Body of pancreas (tissue), 4 donors: ENCODE results near the gene SIGLEC1. TPM values are rescaled to one million over a fixed set of nuclear protein-coding genes. Genes with fewer than 3 reads are reported as not detected.

Source experiments
- ATAC-seq: fragments of 150-250 bp; one replicate; pipeline ENCODE4 v1.9.1; 2016
- DNase-seq, 4 donors: peaks; one replicate each; pipeline ENCODE4 v3.0.0-alpha.2; 2019
- H3K27ac ChIP-seq, 4 donors: fragments of 200-600 bp; sonication (generic); 1 replicate in 3 of 4; 2 replicates in 1 of 4; pipeline versions ENCODE4 v1.5.1 to v1.6.1; 2016 to 2019; ENCODE audit warnings: mild to moderate bottlenecking in 1 of 4, mixed read lengths in 1 of 4, moderate library complexity in 1 of 4
- H3K27me3 ChIP-seq, 2 donors: fragments of 200-600 bp; sonication (generic); one replicate each; pipeline ENCODE4 v1.6.0; 2016; ENCODE audit warnings: mild to moderate bottlenecking in 1 of 2
- H3K36me3 ChIP-seq, 2 donors: fragments of 200-600 bp; sonication (generic); replicated peaks in 1 of 2; 2 replicates each; pipeline ENCODE4 v1.5.1; 2016; ENCODE audit warnings: low read depth in 2 of 2; ENCODE audit not compliant: insufficient read depth in 1 of 2
- H3K4me1 ChIP-seq: fragments of 200-600 bp; sonication (generic); one replicate; pipeline ENCODE4 v1.6.0; 2016
- H3K4me3 ChIP-seq, 2 donors: fragments of 200-600 bp; sonication (generic); 1 replicate in 1 of 2; 2 replicates in 1 of 2; pipeline ENCODE4 v1.5.1; 2016 to 2019
- H3K9me3 ChIP-seq, 3 donors: fragments of 200-600 bp; sonication (generic); 1 replicate in 2 of 3; 2 replicates in 1 of 3; pipeline ENCODE4 v1.5.1; 2016
- CTCF ChIP-seq, 7 experiments: fragments of 450-650 bp in 4 of 7; fragments of 200-600 bp in 3 of 7; sonication (generic) in 3 of 7; IDR thresholded peaks; one replicate each; pipeline ENCODE4 v1.5.1; 2016 to 2019; ENCODE audit warnings: antibody characterized with exemption in 7 of 7
- POLR2A ChIP-seq, 3 donors: fragments of 450-650 bp; IDR thresholded peaks; one replicate each; pipeline ENCODE4 v1.6.1; 2016; ENCODE audit warnings: antibody characterized with exemption in 3 of 3, mild to moderate bottlenecking in 2 of 3
- WGBS, 2 donors: methylation state at CpG; one replicate each; pipeline ENCODE4 v1.1.5; 2017; 5-methylcytosine and 5-hydroxymethylcytosine counted together
- intact Hi-C: fragments of 100-400 bp; cut with DNase I; formaldehyde crosslinking; loops from one replicate; pipeline ENCODE4 v1.15.1; 2023
- total RNA-seq, 2 donors: library from RNA; depleted of rRNA; stranded (reverse); fragments of >200 nt; gene quantifications; one replicate each; pipeline ENCODE4 v1.1.0, GENCODE V29; 2016

The SIGLEC1 gene
- total RNA-seq, 2 donors from 2014 or later, result 2.1 to 5.9 TPM

GRCh38 chr20:3705491-3705969 lies 6.9 kb downstream of the SIGLEC1 start:
- H3K27me3 ChIP-seq, result no peaks in the 10 kb centered on the region
- H3K4me1 ChIP-seq, result no peaks in the 10 kb centered on the region
- ATAC-seq (no peak), DNase-seq (no peak)
- intact Hi-C loops, result no loop called here
- no peak overlapping the region for H3K4me3 ChIP-seq
- no peak overlapping the region for H3K27ac ChIP-seq
- 62 to 78% methylated on average over 2 to 14 of the region's 14 CpGs for WGBS, 2 donors
- no peaks in the 10 kb centered on the region for H3K9me3 ChIP-seq
- H3K36me3 ChIP-seq, result no peaks in the 10 kb centered on the region
- TF ChIP-seq POLR2A (IDR thresholded peaks at IDR 0.05), result no peak

- Histone ChIP-seq H3K9me3 (no peaks in the 10 kb centered on the region), H3K27me3 (no peaks in the 10 kb centered on the region), H3K36me3 (no peaks in the 10 kb centered on the region), H3K4me1 (no peaks in the 10 kb centered on the region), H3K27ac (no peak overlapping the region), H3K4me3 (no peak overlapping the region)
- WGBS, 2 donors, result 70 to 76% methylated on average over 5 of the region's 5 CpGs
- no peak for TF ChIP-seq POLR2A (IDR thresholded peaks at IDR 0.05)
- no peak for TF ChIP-seq CTCF (IDR thresholded peaks at IDR 0.05)
- intact Hi-C loops, result no loop called here
- DNase-seq (no peak), ATAC-seq (no peak)
These were observed 8.3 kb downstream of the SIGLEC1 start for GRCh38 chr20:3704087-3704486.

- 89 to 91% methylated on average over 3 to 11 of the region's 11 CpGs for WGBS, 2 donors
- DNase-seq (no peak), ATAC-seq (peak; percentile 15)
- Histone ChIP-seq H3K36me3 (no peaks in the 10 kb centered on the region), H3K27ac (no peak overlapping the region), H3K4me1 (no peaks in the 10 kb centered on the region), H3K27me3 (no peaks in the 10 kb centered on the region), H3K9me3 (no peaks in the 10 kb centered on the region), H3K4me3 (no peak overlapping the region)
- intact Hi-C loops, result no loop called here
- TF ChIP-seq CTCF (IDR thresholded peaks at IDR 0.05) (no peak), POLR2A (IDR thresholded peaks at IDR 0.05) (no peak)
These were observed 9.6 kb downstream of the SIGLEC1 start for GRCh38 chr20:3702611-3703391.

GRCh38 chr20:3701061-3701998 lies 11.1 kb downstream of the SIGLEC1 start:
- intact Hi-C loops, result no loop called here
- Histone ChIP-seq H3K36me3 (no peaks in the 10 kb centered on the region), H3K27ac (no peak overlapping the region), H3K27me3 (no peaks in the 10 kb centered on the region), H3K4me1 (no peaks in the 10 kb centered on the region), H3K9me3 (no peaks in the 10 kb centered on the region), H3K4me3 (no peak overlapping the region)
- WGBS, 2 donors, result 70% methylated on average over 9 to 13 of the region's 13 CpGs
- TF ChIP-seq POLR2A (IDR thresholded peaks at IDR 0.05) (no peak), CTCF (IDR thresholded peaks at IDR 0.05) (no peak)
- no peak for ATAC-seq
- no peak for DNase-seq

- intact Hi-C loops, result no loop called here
- Histone ChIP-seq H3K27me3 (no peaks in the 10 kb centered on the region), H3K36me3 (no peaks in the 10 kb centered on the region), H3K4me3 (no peak overlapping the region), H3K4me1 (no peaks in the 10 kb centered on the region), H3K9me3 (no peaks in the 10 kb centered on the region), H3K27ac (no peak overlapping the region)
- no peak for ATAC-seq
- TF ChIP-seq POLR2A (IDR thresholded peaks at IDR 0.05) (no peak), CTCF (IDR thresholded peaks at IDR 0.05) (no peak)
- DNase-seq, result no peak
- WGBS, 2 donors, result 83% methylated on average over 16 of the region's 16 CpGs; no CpG with 5 or more reads in 1 of the 2 donors
These were observed 13.4 kb downstream of the SIGLEC1 start for GRCh38 chr20:3699037-3699436.
